Measurements from ENCODE around the gene NUDCD2. TPM values are rescaled to one million over a fixed set of nuclear protein-coding genes. Genes with fewer than 3 reads are reported as not detected.

Gene NUDCD2
- total RNA-seq, 2 donors from 2014 or later = 8.0 to 8.6 TPM

GRCh38 chr5:163410505-163410904 is 49.4 kb downstream of the NUDCD2 start:
- DNase-seq (ENCODE audit: low spot score) = no peak
- Histone ChIP-seq H3K27me3 (replicated peaks; ENCODE audit: insufficient read depth) (peaks cover 1% of the 10 kb centered on the region), H3K4me3 (no peak overlapping the region), H3K27ac (no peak overlapping the region), H3K9me3 (no peaks in the 10 kb centered on the region), H3K4me1 (replicated peaks) (no peaks in the 10 kb centered on the region), H3K36me3 (no peaks in the 10 kb centered on the region)
- intact Hi-C loops (cut with DNase I) = no loop called here
- WGBS = 87% methylated on average over 2 of the region's 2 CpGs
- TF ChIP-seq POLR2A (IDR thresholded peaks at IDR 0.05) = no peak
- TF ChIP-seq, protein P1, sequence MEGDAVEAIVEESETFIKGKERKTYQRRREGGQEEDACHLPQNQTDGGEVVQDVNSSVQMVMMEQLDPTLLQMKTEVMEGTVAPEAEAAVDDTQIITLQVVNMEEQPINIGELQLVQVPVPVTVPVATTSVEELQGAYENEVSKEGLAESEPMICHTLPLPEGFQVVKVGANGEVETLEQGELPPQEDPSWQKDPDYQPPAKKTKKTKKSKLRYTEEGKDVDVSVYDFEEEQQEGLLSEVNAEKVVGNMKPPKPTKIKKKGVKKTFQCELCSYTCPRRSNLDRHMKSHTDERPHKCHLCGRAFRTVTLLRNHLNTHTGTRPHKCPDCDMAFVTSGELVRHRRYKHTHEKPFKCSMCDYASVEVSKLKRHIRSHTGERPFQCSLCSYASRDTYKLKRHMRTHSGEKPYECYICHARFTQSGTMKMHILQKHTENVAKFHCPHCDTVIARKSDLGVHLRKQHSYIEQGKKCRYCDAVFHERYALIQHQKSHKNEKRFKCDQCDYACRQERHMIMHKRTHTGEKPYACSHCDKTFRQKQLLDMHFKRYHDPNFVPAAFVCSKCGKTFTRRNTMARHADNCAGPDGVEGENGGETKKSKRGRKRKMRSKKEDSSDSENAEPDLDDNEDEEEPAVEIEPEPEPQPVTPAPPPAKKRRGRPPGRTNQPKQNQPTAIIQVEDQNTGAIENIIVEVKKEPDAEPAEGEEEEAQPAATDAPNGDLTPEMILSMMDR (IDR thresholded peaks at IDR 0.05) = no peak
- no peak for TF ChIP-seq POLR2AphosphoS5 (IDR thresholded peaks at IDR 0.05)

DNA sequence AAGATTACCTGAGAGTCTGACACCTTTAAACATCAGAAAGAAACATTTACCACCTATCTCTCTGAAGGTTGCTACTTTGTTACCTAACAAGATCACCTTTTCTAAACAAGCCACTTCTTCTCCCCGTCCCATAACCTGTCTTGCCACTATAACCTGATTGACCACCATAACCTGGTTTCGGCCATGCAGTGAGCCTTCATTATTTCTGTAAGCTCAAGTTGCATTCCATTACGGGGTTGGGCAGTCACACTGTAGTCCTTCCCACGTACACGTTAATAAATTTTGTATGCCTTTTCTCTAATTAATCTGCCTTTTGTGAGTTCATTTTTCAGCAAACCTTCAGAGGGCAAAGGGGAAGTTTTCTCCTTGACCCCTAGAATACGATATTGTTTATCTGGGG is 50.5 kb downstream of the NUDCD2 start:
- intact Hi-C loops (cut with DNase I) = loop anchor here (10.0 kb wide), 1 partner anchor 1865 kb away; the partner anchor contains the start of gene GABRB2
- no peak for DNase-seq (ENCODE audit: low spot score)
- Histone ChIP-seq H3K27ac (no peak overlapping the region), H3K36me3 (no peaks in the 10 kb centered on the region), H3K4me1 (replicated peaks) (no peaks in the 10 kb centered on the region), H3K9me3 (no peaks in the 10 kb centered on the region), H3K4me3 (no peak overlapping the region), H3K27me3 (replicated peaks; ENCODE audit: insufficient read depth) (peaks cover 1% of the 10 kb centered on the region)
- 42% methylated on average over 6 of the region's 6 CpGs for WGBS
- TF ChIP-seq, protein P1 (IDR thresholded peaks at IDR 0.05) = no peak
- no peak for TF ChIP-seq POLR2A (IDR thresholded peaks at IDR 0.05)
- TF ChIP-seq POLR2AphosphoS5 (IDR thresholded peaks at IDR 0.05) = no peak

DNA sequence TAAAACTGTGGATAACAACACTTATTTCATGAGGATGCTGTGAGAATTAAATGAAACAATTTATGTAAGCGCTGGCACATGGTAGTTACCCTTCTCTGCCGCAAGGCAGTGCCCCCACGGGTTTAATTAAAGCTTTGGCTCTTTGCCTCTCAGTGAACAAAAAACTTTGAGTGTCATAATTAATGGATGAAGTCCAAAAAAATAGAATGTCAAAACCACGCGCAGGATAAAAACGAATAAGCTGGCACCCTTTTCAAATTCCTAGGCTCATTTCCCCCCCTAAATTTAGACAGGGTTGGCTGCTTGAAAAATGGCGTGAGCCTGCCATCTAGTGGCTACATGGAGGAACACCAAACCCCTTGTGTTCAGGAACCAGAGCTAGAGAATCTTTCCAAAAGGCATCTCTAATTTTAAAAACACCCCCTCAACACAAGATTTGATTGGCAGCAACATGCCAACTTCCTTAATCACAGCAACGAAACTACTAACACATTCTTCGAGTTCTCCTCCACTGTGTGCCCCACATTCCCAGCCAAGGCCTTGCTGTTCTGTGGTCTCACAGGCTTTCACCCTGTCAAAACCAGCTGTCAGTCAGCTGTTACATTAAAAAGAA is 51.5 kb downstream of the NUDCD2 start:
- intact Hi-C loops (cut with DNase I) = loop anchor here (10.0 kb wide), 1 partner anchor 1864 kb away; the partner anchor contains the start of gene GABRB2
- DNase-seq (ENCODE audit: low spot score) = peak; percentile 31
- no peaks in the 10 kb centered on the region for H3K36me3 ChIP-seq
- H3K27me3 ChIP-seq (replicated peaks; ENCODE audit: insufficient read depth) = peaks cover 1% of the 10 kb centered on the region
- no peak overlapping the region for H3K27ac ChIP-seq
- no peak overlapping the region for H3K4me3 ChIP-seq
- no peaks in the 10 kb centered on the region for H3K4me1 ChIP-seq (replicated peaks)
- TF ChIP-seq, protein P1 (IDR thresholded peaks at IDR 0.05) = peak; percentile 66 to 76 (median 68)
- no peak for TF ChIP-seq POLR2A (IDR thresholded peaks at IDR 0.05)
- no peaks in the 10 kb centered on the region for H3K9me3 ChIP-seq
- 5% methylated on average over 9 of the region's 9 CpGs for WGBS

DNA sequence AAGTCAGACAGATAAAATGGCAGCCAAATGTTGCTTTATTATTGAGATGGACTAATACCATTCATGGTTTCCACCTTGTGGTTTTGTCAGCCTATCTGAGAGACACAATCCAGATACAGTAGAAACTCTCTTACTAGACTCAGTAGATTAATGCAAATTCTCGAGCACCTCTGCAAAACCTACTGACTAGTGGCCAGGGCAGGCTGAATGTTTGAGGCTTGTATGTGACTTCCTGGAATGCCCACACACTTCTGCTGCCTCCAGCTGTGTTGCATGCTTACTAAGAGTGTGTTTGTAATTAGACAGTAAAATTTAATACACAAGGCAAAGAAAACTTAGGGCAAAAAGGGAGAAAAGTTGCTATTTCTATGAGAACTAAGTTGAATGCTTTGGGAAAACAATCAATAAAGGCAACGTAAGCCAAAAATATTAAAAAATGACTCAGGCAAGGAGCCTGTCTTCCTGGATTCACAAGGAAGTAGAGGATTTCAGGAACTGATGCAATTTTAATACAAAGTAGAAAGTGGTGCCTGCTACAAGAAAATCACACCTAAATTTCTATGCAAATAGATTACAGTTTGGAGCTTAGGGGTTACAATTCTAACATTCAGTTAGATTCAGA is 52.8 kb downstream of the NUDCD2 start:
- WGBS = 63% methylated on average over 2 of the region's 2 CpGs

More for the DNA sequence above, 52.8 kb downstream of the NUDCD2 start:
- DNase-seq (ENCODE audit: low spot score) = no peak
- H3K27ac ChIP-seq = no peak overlapping the region
- no peaks in the 10 kb centered on the region for H3K36me3 ChIP-seq
- intact Hi-C loops (cut with DNase I) = loop anchor here (10.0 kb wide), 1 partner anchor 1862 kb away; the partner anchor contains the start of gene GABRB2
- H3K4me1 ChIP-seq (replicated peaks) = no peaks in the 10 kb centered on the region
- H3K4me3 ChIP-seq = no peak overlapping the region
- TF ChIP-seq POLR2AphosphoS5 (IDR thresholded peaks at IDR 0.05) = no peak
- no peak for TF ChIP-seq POLR2A (IDR thresholded peaks at IDR 0.05)
- TF ChIP-seq, protein P1 (IDR thresholded peaks at IDR 0.05) = no peak
- no peaks in the 10 kb centered on the region for H3K27me3 ChIP-seq (replicated peaks; ENCODE audit: insufficient read depth)
- H3K9me3 ChIP-seq = no peaks in the 10 kb centered on the region
